Transverse colon (tissue), 4 donors: ENCODE measurements around the gene LUZP2. TPM values are rescaled to one million over a fixed set of nuclear protein-coding genes. Genes with fewer than 3 reads are reported as not detected.

Source experiments
- DNase-seq: peaks from one replicate; pipeline ENCODE4 v3.0.0-alpha.2; 2019
- H3K27ac ChIP-seq, 4 donors: fragments of 200-600 bp; sonication (generic); 2 replicates each; pipeline ENCODE4 v1.5.1; 2016 to 2018; ENCODE audit warnings: inconsistent platforms in 4 of 4
- H3K27me3 ChIP-seq: fragments of 200-600 bp; sonication (generic); 2 replicates; pipeline ENCODE4 v1.5.1; 2017; ENCODE audit warnings: inconsistent platforms
- H3K36me3 ChIP-seq, 4 donors: fragments of 200-600 bp; sonication (generic); 2 replicates each; pipeline ENCODE4 v1.5.1; 2017 to 2019; ENCODE audit warnings: inconsistent platforms in 4 of 4
- H3K4me1 ChIP-seq, 4 donors: fragments of 200-600 bp; sonication (generic); 2 replicates each; pipeline ENCODE4 v1.5.1; 2017 to 2020; ENCODE audit warnings: inconsistent platforms in 4 of 4
- H3K4me3 ChIP-seq, 4 donors: fragments of 200-600 bp; sonication (generic); 1 replicate in 1 of 4; 2 replicates in 3 of 4; pipeline versions ENCODE4 v1.5.1 to v1.6.1; 2017 to 2019; ENCODE audit warnings: inconsistent platforms in 4 of 4
- H3K9me3 ChIP-seq, 2 donors: fragments of 200-600 bp; sonication (generic); 2 replicates each; pipeline ENCODE4 v1.5.1; 2017 to 2019; ENCODE audit warnings: inconsistent platforms in 2 of 2
- EP300 ChIP-seq: sonication (generic); formaldehyde crosslinking; IDR thresholded peaks from one replicate; pipeline ENCODE4 v1.6.1; 2017; ENCODE audit warnings: antibody characterized with exemption, low read depth
- POLR2A ChIP-seq: fragments of 450-650 bp; IDR thresholded peaks from one replicate; pipeline ENCODE4 v1.6.1; 2016; ENCODE audit warnings: antibody characterized with exemption, mild to moderate bottlenecking, moderate library complexity
- POLR2AphosphoS5 ChIP-seq, 3 donors: sonication (generic); formaldehyde crosslinking; IDR thresholded peaks; one replicate each; pipeline ENCODE4 v1.6.1; 2016; ENCODE audit warnings: antibody characterized with exemption in 3 of 3
- WGBS, 2 donors: methylation state at CpG; one replicate each; pipeline ENCODE4 v1.1.5; 2018; ENCODE audit warnings: low coverage in 1 of 2; 5-methylcytosine and 5-hydroxymethylcytosine counted together
- in situ Hi-C, 4 donors: fragments of 200-750 bp; cut with MboI; loops; one replicate each; pipeline versions ENCODE4 v1.15.0 to v1.15.1; 2017; ENCODE audit warnings: low sequenced_read_pairs in 3 of 4, low pct_ligation_motif_present in 1 of 4, low pct_unique_long_range_greater_than_20kb in 1 of 4
- intact Hi-C: fragments of 100-400 bp; cut with DNase I; formaldehyde crosslinking; loops from one replicate; pipeline ENCODE4 v1.15.1; 2023; ENCODE audit warnings: low total_unique reads
- total RNA-seq, 4 donors: library from RNA; depleted of rRNA; stranded (reverse); fragments of >200 nt; gene quantifications; one replicate each; pipeline ENCODE4 v1.1.0, GENCODE V29; 2016
- TF ChIP-seq, protein P1 (sequence below), 5 experiments: fragments of 200-600 bp in 3 of 5; fragments of 450-650 bp in 2 of 5; sonication (generic) in 3 of 5; IDR thresholded peaks; 1 replicate in 2 of 5; 2 replicates in 3 of 5; pipeline ENCODE4 v1.5.1; 2016 to 2017; ENCODE audit warnings: antibody characterized with exemption in 5 of 5, inconsistent platforms in 3 of 5, mild to moderate bottlenecking in 2 of 5, moderate library complexity in 1 of 5

The LUZP2 gene
- total RNA-seq, 4 donors from 2014 or later, result 2.2 to 3.3 (median 2.4) TPM; not detected in 1

DNA sequence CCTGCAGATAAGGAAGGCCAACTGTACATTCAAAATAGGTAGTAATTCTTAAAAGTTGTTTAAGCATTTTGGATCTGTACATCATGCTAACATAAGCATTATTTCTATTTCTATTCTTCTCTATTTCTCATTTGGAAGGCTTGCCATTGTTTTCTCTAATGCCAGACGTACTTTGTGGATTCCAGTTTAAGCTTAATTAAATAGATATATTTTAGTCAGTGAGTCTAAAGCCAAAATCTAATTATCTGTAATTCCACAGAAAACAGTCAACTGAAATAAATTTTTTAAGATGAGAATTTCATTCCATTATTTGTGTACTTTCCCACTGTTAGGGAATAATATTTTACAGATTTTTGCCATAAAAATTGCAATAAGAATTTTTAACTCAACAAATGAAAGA is 123.0 kb downstream of the LUZP2 start:
- Histone ChIP-seq H3K36me3 (no peaks in the 10 kb centered on the region), H3K4me3 (no peak overlapping the region), H3K27me3 (no peaks in the 10 kb centered on the region), H3K4me1 (no peaks in the 10 kb centered on the region), H3K27ac (no peak overlapping the region), H3K9me3 (no peaks in the 10 kb centered on the region)
- no peak for DNase-seq
- intact Hi-C loops, result no loop called here
- TF ChIP-seq, protein P1, sequence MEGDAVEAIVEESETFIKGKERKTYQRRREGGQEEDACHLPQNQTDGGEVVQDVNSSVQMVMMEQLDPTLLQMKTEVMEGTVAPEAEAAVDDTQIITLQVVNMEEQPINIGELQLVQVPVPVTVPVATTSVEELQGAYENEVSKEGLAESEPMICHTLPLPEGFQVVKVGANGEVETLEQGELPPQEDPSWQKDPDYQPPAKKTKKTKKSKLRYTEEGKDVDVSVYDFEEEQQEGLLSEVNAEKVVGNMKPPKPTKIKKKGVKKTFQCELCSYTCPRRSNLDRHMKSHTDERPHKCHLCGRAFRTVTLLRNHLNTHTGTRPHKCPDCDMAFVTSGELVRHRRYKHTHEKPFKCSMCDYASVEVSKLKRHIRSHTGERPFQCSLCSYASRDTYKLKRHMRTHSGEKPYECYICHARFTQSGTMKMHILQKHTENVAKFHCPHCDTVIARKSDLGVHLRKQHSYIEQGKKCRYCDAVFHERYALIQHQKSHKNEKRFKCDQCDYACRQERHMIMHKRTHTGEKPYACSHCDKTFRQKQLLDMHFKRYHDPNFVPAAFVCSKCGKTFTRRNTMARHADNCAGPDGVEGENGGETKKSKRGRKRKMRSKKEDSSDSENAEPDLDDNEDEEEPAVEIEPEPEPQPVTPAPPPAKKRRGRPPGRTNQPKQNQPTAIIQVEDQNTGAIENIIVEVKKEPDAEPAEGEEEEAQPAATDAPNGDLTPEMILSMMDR (IDR thresholded peaks at IDR 0.05), result no peak
- TF ChIP-seq EP300 (no peak), POLR2AphosphoS5 (IDR thresholded peaks at IDR 0.05) (no peak), POLR2A (no peak)
- WGBS, 2 donors, result 65 to 82% methylated on average over 1 of the region's 1 CpG
- in situ Hi-C loops, result no loop called here

DNA sequence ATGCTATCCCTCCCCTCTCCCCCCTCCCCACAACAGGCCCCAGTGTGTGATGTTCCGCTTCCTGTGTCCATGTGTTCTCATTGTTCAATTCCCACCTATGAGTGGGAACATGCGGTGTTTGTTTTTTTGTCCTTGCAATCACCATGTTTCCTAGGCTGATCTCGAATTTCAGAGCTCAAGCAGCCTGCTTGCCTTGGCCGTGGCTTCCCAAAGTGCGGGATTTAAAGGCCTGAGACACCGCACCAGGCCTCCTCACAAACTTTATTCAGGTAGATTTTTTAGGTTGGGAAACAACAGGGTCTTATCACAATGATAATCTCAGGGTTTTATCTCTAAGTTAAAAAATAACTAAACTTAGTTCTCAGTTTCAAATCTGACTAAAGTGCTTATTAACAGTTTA is 125.4 kb downstream of the LUZP2 start:
- TF ChIP-seq POLR2A (no peak), EP300 (no peak), POLR2AphosphoS5 (IDR thresholded peaks at IDR 0.05) (no peak)
- TF ChIP-seq, protein P1 (IDR thresholded peaks at IDR 0.05), result no peak
- Histone ChIP-seq H3K36me3 (no peaks in the 10 kb centered on the region), H3K27ac (no peak overlapping the region), H3K9me3 (no peaks in the 10 kb centered on the region), H3K4me1 (no peaks in the 10 kb centered on the region), H3K27me3 (no peaks in the 10 kb centered on the region), H3K4me3 (no peak overlapping the region)
- WGBS, 2 donors, result 64 to 88% methylated on average over 6 of the region's 6 CpGs
- intact Hi-C loops, result no loop called here
- no peak for DNase-seq
- in situ Hi-C loops, result no loop called here

GRCh38 chr11:24623121-24623520 is 126.3 kb downstream of the LUZP2 start:
- no peak overlapping the region for H3K27ac ChIP-seq
- no peak for DNase-seq
- in situ Hi-C loops, result no loop called here
- no peak overlapping the region for H3K4me3 ChIP-seq
- H3K9me3 ChIP-seq, result no peaks in the 10 kb centered on the region
- no peaks in the 10 kb centered on the region for H3K36me3 ChIP-seq
- intact Hi-C loops, result no loop called here
- TF ChIP-seq EP300 (no peak), POLR2A (no peak), POLR2AphosphoS5 (IDR thresholded peaks at IDR 0.05) (no peak)
- TF ChIP-seq, protein P1 (IDR thresholded peaks at IDR 0.05), result no peak
- 0 to 56% methylated on average over 1 of the region's 1 CpG for WGBS, 2 donors
- H3K4me1 ChIP-seq, result no peaks in the 10 kb centered on the region
- H3K27me3 ChIP-seq, result no peaks in the 10 kb centered on the region

DNA sequence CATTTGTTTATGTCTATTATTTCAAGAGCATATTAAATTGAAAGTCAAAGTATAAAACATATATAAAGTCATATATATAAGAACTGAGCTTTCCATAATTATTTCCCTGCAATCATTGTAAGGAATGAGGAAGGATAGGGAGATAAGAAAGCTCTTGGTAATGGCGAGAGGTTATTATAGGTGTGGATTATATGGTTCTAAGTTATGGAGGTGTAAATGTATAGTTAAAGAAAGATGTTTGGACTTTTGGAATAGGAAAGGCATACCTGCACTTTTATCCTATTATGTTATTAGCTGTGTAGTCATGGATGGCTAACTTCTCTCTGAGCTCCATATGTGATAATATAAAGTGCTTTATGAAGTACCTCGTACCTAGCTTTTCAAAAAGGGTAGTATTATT is 127.6 kb downstream of the LUZP2 start:
- no peak for DNase-seq
- Histone ChIP-seq H3K4me1 (no peaks in the 10 kb centered on the region), H3K27ac (no peak overlapping the region), H3K36me3 (no peaks in the 10 kb centered on the region), H3K27me3 (no peaks in the 10 kb centered on the region), H3K9me3 (no peaks in the 10 kb centered on the region), H3K4me3 (no peak overlapping the region)
- intact Hi-C loops (no loop called here), in situ Hi-C loops (no loop called here)
- WGBS, 2 donors, result 35 to 47% methylated on average over 2 of the region's 2 CpGs
- TF ChIP-seq POLR2A (no peak), POLR2AphosphoS5 (IDR thresholded peaks at IDR 0.05) (no peak), EP300 (no peak)
- TF ChIP-seq, protein P1 (IDR thresholded peaks at IDR 0.05), result no peak
